H54 (cell line): ENCODE results near the gene ARHGEF7.

ENCODE experiments used
- DNase-seq: peaks from one replicate; pipeline ENCODE4 v3.0.0; 2011; ENCODE audit warnings: low spot score, mixed read lengths; ENCODE audit not compliant: insufficient read length
- FAIRE-seq: peaks from 3 replicates; lab custom pipeline; 2011; peaks lifted over from hg19 to GRCh38; lab: Jason Lieb, UNC
- POLR2A ChIP-seq: IDR thresholded peaks from 2 replicates; pipeline ENCODE4 v1.6.1; 2011; ENCODE audit warnings: low read depth, mild to moderate bottlenecking, low read length

ARHGEF7 gene

DNA sequence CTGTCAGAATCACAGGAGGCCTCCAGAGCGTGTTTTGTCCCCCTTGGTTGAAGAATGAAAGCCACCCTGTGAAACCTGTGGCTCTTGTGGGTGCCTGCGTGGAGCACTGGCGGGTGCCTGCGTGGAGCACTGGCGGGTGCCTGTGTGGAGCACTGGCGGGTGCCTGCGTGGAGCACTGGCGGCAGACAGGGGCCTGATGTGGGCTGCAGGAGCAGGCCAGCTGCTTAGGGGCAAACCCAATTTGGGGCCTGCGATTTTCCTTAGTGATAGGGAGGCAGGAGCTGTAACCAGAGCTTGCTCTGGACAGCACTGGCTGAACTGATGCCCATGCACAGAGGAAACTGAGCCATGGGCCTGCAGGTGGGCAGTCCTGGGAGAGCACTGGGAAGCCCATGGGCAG is 24.3 kb downstream of the ARHGEF7 start:
- no peak for FAIRE-seq
- no peak for TF ChIP-seq POLR2A
- DNase-seq: no peak

DNA sequence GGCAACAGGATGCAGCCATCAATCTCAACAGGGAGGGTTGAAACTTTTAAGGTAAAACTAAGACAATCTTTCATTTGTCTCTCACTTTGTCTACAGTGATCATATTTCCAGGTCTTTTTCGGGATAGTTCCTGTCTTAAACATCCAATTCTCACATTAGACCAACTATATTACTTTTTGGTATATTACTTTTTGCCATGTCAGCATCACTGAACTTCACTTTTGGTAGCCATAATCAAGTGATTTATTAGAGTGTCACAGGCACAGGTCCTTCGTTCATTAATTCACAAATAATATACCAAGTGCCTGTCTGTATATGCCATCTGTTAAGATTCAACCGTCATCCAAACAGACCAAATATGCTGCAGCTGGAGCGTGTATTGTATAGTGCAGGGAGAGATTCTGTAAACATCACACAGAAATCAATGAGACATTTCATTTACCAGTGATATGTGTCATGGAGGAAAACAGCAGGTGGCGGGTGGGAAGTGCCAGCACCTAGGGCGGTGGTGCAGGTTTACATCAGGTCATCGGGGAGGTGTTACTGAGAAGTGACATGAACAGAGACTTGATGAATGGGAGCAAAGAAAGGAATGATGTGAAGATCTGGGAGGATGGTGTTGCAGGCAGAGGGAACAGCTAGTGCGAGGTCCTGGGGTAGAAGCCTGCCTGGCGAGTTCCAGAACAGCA is 24.9 kb downstream of the ARHGEF7 start:
- no peak for FAIRE-seq

DNA sequence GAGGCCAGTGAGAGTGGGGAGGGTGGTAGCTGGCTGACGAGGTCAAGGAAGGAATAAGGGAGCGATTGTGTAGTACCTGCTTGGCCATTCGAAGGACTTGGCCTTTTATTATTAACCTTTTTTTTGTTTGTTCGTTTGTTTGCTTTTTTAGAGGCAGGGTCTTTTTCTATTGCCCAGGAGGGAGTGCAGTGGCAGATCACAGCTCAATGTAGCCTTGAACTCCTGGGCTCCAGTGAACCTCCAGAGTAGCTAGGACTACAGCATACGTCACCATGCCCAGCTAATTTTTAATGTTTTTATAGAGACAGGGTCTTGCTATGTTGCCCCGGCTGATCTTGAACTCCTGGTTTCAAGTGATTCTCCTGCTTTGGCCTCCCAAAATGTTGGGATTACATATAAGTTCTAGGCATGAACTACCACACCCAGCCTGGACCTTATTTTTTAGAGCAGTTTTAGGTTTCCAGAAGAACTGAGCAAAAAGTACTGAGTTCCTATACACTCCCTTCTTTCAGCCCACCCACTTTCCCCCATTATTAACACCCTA is 25.5 kb downstream of the ARHGEF7 start:
- DNase-seq: no peak
- no peak for TF ChIP-seq POLR2A
- FAIRE-seq: no peak

More for the DNA sequence above, 24.9 kb downstream of the ARHGEF7 start:
- DNase-seq: no peak
- TF ChIP-seq POLR2A: no peak

DNA sequence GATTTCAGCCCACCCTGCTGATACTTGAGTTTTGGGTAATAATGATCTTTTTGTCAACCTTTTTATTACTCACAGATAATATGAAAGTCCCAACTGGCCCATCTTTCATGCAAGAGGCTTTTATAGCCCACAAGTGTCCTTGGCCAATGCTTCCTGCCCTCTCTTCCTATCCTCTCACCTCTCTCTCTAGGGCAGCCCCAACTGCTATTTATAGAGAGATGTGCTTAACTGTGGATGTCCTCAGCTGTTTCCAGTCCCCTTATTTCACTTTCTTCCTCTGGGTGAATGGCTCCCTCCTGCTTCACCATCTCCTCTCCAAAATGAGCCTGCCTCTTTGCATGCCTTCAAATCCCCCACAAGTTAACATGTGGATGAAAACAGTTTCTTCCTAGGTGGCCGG is 27.4 kb downstream of the ARHGEF7 start:
- TF ChIP-seq POLR2A: no peak
- no peak for DNase-seq
- FAIRE-seq: no peak

DNA sequence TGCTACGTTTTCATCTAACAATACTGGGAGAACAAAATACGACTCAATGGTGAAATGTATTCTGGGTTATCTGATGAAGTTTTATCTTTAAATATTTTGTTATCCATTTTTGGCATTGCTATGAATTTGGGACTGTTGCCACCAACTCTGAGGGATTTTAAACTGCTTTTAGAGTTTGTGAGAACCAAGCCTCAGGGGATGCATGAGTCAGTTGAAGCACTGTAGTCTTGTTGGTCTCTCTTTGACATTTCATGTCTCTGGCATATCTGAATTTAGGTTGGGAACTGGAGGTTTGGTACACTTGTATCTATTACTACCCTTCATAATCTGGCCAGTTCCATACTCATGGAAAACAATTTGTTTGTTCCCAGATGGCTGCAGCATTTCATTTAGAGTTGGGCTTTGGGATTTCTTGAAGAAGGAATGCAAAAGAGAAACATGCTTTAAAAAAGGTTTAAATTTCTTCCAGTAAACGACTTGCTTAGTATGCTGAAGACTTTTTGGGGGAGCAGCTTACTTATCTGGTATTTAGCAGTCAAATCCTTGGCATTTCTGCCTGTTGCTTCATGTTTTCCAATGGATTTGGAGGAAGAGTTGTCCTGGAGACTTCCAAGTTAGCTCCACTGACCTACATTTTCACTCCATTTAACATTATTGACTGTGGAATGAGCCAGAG is 28.9 kb downstream of the ARHGEF7 start:
- DNase-seq (no peak), FAIRE-seq (no peak)
- TF ChIP-seq POLR2A: no peak

DNA sequence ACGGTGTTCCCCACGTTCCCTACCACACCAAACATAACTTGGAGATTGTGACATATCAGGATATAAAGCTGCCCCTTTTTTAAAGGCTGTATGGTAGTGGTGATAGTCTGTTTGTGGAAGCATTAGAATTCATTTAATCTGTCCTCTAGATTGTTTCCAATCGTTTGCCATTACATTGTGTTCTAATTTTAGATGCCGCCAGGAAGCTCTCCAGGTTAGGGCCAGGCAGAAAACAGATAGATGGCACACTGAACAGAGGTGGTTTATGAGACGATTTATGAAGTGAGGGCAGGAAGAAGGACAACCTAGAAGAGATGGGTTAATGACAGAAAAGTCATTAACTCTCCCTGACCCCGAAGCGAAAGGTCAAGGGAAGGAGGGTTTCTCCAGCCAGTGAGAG is 30.0 kb downstream of the ARHGEF7 start:
- no peak for TF ChIP-seq POLR2A
- DNase-seq (no peak), FAIRE-seq (no peak)

DNA sequence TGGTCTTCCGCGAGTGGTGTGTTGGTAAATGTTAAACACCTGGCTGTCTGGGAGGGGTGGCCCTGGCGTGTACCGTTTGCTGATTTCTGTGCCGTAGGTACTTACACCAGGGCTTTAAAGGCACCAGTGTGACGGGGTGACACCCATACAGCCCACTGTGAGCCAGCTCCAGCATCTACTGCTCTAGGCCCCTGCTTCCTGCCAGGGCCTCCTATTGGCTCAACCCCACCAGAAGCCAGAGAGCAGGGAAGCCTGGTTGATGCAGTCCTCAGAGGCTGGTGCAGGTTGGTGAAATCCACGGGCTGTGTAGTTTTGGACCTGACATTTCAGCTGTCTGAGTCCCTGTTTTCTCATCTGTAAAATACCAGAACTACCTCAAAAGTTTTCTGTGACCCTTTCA is 30.4 kb downstream of the ARHGEF7 start:
- DNase-seq (no peak), FAIRE-seq (no peak)
- TF ChIP-seq POLR2A: no peak

DNA sequence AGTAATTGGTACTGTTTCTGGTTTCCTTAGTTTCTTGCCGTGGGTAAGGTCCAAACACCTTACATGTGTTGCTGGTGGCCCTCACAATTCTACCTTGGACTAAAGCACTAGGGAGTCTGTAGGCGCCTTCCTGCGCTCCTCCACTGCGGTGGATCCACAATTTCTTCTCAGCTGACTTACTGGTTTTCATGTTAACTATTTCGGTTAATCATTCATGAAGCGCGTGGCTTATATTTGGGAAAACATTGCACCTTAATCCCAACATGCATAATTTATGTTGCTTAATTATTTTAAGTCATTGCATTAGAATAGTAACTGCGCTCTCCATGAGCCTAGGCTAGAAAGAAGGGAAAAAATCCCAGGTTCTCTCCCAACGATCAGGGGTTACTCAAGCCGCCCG is 37.7 kb downstream of the ARHGEF7 start:
- FAIRE-seq (peak; percentile 96), DNase-seq (no peak)
- TF ChIP-seq POLR2A: no peak

DNA sequence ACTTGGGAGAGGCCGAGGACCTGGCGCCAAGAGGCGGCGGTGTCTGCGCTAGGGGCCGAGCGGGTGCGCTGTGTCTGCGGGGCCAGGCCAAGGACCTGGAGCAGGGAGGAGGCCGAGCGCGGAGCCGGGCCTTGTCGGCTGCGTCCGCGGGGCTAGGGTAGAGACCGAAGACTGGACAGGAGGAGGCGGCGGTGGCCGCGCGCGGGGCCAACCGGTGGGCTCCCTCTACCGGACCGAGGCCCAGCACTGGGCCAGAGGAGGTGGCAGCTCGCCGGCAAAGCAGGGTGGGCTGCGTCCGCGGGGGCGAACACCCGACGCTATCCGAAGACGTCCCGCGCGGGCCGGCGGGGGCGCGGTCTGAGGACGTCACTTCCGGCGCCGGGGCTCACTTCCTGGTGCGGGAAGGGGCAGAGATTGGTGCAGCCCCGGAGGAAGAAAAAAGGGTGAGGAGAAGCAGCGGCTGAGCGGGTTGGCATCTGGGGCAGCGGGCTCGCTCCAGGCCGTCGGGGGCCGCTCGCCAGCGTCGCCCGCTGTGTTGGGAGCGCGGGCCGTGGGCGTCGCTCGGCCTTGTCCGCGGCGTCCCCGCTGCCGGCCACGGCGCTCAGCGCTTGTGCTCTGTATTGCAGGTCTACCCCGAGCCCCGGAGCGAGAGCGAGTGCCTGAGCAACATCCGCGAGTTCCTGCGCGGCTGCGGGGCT is 38.3 kb downstream of the ARHGEF7 start:
- DNase-seq (peak; percentile 99), FAIRE-seq (peak; percentile 95)
- TF ChIP-seq POLR2A: peak; percentile 79

DNA sequence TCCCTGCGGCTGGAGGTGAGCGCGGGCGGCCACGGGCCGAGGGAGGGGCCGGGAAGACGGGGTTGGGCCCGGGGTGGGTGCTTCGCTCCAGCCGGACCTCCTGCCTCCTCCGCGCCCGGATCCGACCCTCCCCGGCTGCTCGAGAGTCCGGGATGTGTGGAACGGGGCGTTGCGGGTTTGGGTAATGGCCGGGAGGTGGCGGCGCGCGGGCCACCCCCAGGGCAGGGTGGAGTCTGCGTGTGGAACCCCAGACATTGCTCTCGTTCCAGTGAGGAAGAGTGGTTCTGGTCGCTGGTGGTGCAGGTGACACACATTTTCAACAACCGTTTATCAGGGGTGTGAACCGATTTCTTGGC is 38.8 kb downstream of the ARHGEF7 start:
- FAIRE-seq: peak; percentile 95
- no peak for TF ChIP-seq POLR2A
- DNase-seq: no peak

DNA sequence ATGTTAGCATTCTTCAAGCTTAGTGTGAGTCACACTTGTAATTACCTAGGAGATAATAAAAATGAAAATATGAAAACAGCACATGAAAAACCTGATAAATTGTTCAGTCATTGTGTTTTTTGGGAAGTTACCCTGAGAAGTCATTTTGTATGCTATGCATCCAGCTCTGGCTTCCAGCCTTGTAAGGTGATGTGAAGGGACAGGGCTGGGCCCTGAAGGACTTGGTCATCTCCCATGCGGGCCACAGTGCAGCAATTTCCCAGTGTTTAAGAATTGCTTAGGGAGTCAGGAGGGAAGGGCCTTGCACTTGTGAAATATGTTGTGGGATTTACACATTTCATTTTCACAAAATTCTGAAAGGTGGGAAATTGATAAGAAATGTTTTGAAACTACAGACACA is 41.3 kb downstream of the ARHGEF7 start:
- FAIRE-seq: no peak
- no peak for DNase-seq
- TF ChIP-seq POLR2A: no peak

DNA sequence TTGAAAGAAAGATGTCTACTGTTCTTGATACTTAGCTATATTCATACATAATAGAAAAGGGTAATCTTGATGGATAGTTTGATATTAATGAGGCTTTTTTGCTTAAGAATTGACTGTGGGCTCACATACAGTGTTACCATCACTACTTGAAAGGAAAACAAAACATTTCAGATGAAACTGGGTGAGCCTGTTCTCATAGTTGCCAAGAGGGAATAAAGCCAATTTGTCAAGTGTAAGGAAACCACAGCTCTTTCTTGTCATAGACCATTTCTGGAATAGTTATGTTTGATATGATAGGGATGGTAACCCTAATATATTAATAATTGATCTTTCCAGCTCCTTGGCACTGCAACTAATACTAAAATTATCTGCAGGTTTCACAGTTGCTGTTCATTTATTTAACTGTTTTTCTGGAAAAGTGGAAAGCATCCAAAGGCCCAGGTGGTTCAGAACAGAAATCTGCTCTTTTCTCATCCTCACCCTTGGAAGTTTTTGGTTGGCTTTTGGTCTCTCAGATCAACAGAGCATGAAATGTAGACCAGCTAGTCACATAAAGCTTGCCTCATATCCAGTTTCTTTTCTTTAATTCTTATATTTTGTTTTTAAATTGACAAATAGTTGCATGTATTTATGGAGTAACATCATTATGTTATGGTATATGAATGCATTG is 43.2 kb downstream of the ARHGEF7 start:
- no peak for TF ChIP-seq POLR2A
- FAIRE-seq: no peak
- no peak for DNase-seq

DNA sequence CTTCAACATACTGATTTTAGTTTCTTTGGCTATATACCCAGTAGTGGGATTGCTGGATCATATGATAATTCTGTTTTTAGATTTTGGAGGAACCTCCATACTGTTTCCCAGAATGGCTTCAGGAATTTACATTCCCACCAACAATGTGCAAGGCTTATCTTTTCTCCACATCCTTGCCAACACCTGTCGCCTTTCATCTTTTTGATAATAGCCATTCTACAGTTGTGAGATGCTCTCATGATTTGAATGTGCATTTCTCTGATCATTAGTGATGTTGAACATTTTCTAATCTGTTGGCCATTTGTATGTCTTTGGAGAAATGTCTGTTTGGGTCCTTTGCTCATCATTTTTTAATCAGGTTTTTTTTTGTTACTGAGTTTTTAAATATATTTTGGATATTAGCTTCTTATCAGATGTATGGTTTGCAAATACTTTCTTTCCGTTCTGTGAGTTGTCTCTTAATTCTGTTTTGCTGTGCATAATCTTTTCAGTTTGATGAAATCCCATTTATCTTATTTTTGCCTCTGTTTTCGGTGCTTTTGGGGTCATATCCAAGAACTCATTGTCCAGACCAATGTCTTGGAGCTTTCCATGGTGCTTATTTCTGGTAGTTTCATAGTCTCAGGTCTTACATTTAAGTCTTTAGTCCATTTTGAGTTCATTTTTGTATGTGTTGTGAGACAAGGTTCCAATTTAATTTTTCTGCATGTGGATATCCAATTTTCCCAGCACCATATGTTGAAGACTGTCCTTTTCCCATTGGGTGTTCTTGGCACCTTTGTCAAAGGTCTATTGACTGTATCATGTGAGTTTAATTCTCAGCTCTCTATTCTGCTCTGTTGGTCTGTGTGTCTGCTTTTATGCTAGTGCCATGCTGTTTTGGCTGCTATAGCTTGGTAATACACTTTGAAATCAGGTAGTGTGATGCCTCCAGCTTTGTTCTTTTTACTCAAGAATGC is 44.5 kb downstream of the ARHGEF7 start:
- FAIRE-seq (peak; percentile 95), DNase-seq (no peak)
- TF ChIP-seq POLR2A: no peak
